Memory B cell (primary cell): ENCODE results near the gene TRIM39.
"Not testable (repeated sequence)": the region's sequence is repeated elsewhere in the genome, so short reads cannot be mapped to it uniquely, and the experiment has no call there.

Experiments used
- ATAC-seq: fragments of 150-1000 bp; cut with Tn5 transposase; 2 replicates; pipeline ENCODE4 v1.10.0; 2021; ENCODE audit warnings: low read depth, mild to moderate bottlenecking, moderate library complexity
- DNase-seq, 2 donors: peaks; one replicate each; pipeline ENCODE4 v3.0.0; 2022; ENCODE audit warnings: low spot score in 2 of 2
- H3K27ac Mint-ChIP-seq: one replicate; pipeline ENCODE4 v1.8.0; 2022; ENCODE audit warnings: mild to moderate bottlenecking, moderate library complexity, mixed read lengths
- H3K27me3 Mint-ChIP-seq: one replicate; pipeline ENCODE4 v1.8.0; 2022; ENCODE audit warnings: mixed read lengths
- H3K36me3 Mint-ChIP-seq: one replicate; pipeline ENCODE4 v1.8.0; 2022; ENCODE audit warnings: mild to moderate bottlenecking, mixed read lengths
- H3K4me1 Mint-ChIP-seq: one replicate; pipeline ENCODE4 v1.8.0; 2022; ENCODE audit warnings: mixed read lengths
- H3K4me3 Mint-ChIP-seq: one replicate; pipeline ENCODE4 v1.8.0; 2022; ENCODE audit warnings: mild to moderate bottlenecking, moderate library complexity, mixed read lengths
- H3K9me3 Mint-ChIP-seq: one replicate; pipeline ENCODE4 v1.8.0; 2022; ENCODE audit warnings: mixed read lengths

Gene TRIM39

GRCh38 chr6:30363459-30363858 lies 36.7 kb downstream of the TRIM39 start:
- Mint-ChIP-seq H3K27me3 (peaks cover 31% of the 10 kb centered on the region), H3K36me3 (no peaks in the 10 kb centered on the region), H3K27ac (no peak overlapping the region), H3K4me1 (no peaks in the 10 kb centered on the region), H3K4me3 (no peak overlapping the region), H3K9me3 (peaks cover 2% of the 10 kb centered on the region)
- no peak for DNase-seq
- ATAC-seq: no peak

GRCh38 chr6:30364591-30364990 lies 37.9 kb downstream of the TRIM39 start:
- peak; percentile 53 for ATAC-seq
- peaks cover 2% of the 10 kb centered on the region for H3K9me3 Mint-ChIP-seq
- H3K4me1 Mint-ChIP-seq: no peaks in the 10 kb centered on the region
- no peak overlapping the region for H3K4me3 Mint-ChIP-seq
- peaks cover 26% of the 10 kb centered on the region for H3K27me3 Mint-ChIP-seq
- no peak for DNase-seq
- no peaks in the 10 kb centered on the region for H3K36me3 Mint-ChIP-seq
- no peak overlapping the region for H3K27ac Mint-ChIP-seq

GRCh38 chr6:30369280-30369679 lies 42.6 kb downstream of the TRIM39 start:
- H3K9me3 Mint-ChIP-seq, DNase-seq, H3K4me3 Mint-ChIP-seq, ATAC-seq, H3K27ac Mint-ChIP-seq, H3K4me1 Mint-ChIP-seq, H3K36me3 Mint-ChIP-seq: not testable (repeated sequence)
- peaks cover 22% of the 10 kb centered on the region for H3K27me3 Mint-ChIP-seq

- Mint-ChIP-seq H3K27ac (no peak overlapping the region), H3K27me3 (peaks cover 13% of the 10 kb centered on the region)
These were observed 51.7 kb downstream of the TRIM39 start for GRCh38 chr6:30378290-30378937.

GRCh38 chr6:30380464-30380863 lies 53.7 kb downstream of the TRIM39 start:
- Mint-ChIP-seq H3K9me3 (no peaks in the 10 kb centered on the region), H3K27ac (no peak overlapping the region), H3K27me3 (peaks cover 16% of the 10 kb centered on the region), H3K4me3 (no peak overlapping the region), H3K4me1 (peaks cover 3% of the 10 kb centered on the region), H3K36me3 (no peaks in the 10 kb centered on the region)
- DNase-seq (no peak), ATAC-seq (no peak)

More at GRCh38 chr6:30378290-30378937, 51.7 kb downstream of the TRIM39 start:
- Mint-ChIP-seq H3K4me3 (no peak overlapping the region), H3K9me3 (no peaks in the 10 kb centered on the region), H3K36me3 (no peaks in the 10 kb centered on the region), H3K4me1 (peaks cover 3% of the 10 kb centered on the region)
- no peak for DNase-seq
- ATAC-seq: no peak

- peaks cover 33% of the 10 kb centered on the region for H3K27me3 Mint-ChIP-seq
- ATAC-seq (no peak), DNase-seq (no peak)
- H3K4me3 Mint-ChIP-seq: no peak overlapping the region
- no peaks in the 10 kb centered on the region for H3K4me1 Mint-ChIP-seq
- no peaks in the 10 kb centered on the region for H3K9me3 Mint-ChIP-seq
- H3K36me3 Mint-ChIP-seq: no peaks in the 10 kb centered on the region
- H3K27ac Mint-ChIP-seq: no peak overlapping the region
These were observed 59.4 kb downstream of the TRIM39 start for GRCh38 chr6:30386166-30386565.

- Mint-ChIP-seq H3K4me1 (no peaks in the 10 kb centered on the region), H3K9me3 (no peaks in the 10 kb centered on the region), H3K4me3 (no peak overlapping the region), H3K36me3 (no peaks in the 10 kb centered on the region), H3K27me3 (peaks cover 30% of the 10 kb centered on the region), H3K27ac (no peak overlapping the region)
- ATAC-seq (no peak), DNase-seq (no peak)
These were observed 64.5 kb downstream of the TRIM39 start for GRCh38 chr6:30391240-30391639.
